NT2/D1 (cell line): Measurements from ENCODE around the gene KRTAP12-1.

Experiments
- SUZ12 ChIP-seq: IDR thresholded peaks from 2 replicates; pipeline ENCODE4 v1.6.1; 2011; ENCODE audit not compliant: insufficient read length, insufficient read depth; ENCODE audit errors: extremely low read depth
- YY1 ChIP-seq: IDR thresholded peaks from 2 replicates; pipeline ENCODE4 v1.6.1; 2011; ENCODE audit not compliant: insufficient read length, insufficient read depth
- ZNF274 ChIP-seq: IDR thresholded peaks from 2 replicates; pipeline ENCODE4 v1.6.1; 2011; ENCODE audit warnings: mild to moderate bottlenecking, low read depth, low read length

- no peak for TF ChIP-seq SUZ12
- no peak for TF ChIP-seq ZNF274
- TF ChIP-seq YY1, result no peak
Observed at GRCh38 chr21:44658541-44658910, 23.4 kb downstream of the KRTAP12-1 start.
